ENCODE results near the gene HSPE1. TPM values are rescaled to one million over a fixed set of nuclear protein-coding genes. Genes with fewer than 3 reads are reported as not detected.
"Not testable (repeated sequence)": the region's sequence is repeated elsewhere in the genome, so short reads cannot be mapped to it uniquely, and the experiment has no call there.

Gene HSPE1
- total and polyA plus RNA-seq, 2 donors (not counting 1 experiment from before 2014, with no cell fraction given) = 87.0 to 147 TPM

GRCh38 chr2:197543206-197543605, 43.0 kb downstream of the HSPE1 start:
- DNase-seq (ENCODE audit: low read depth in 2 of 2) = no peak
- Histone ChIP-seq H2AFZ (ENCODE audit: low read length) (no peak overlapping the region), H3K27ac (ENCODE audit: insufficient read depth, low read length) (no peak overlapping the region), H3K9me3 (ENCODE audit: control insufficient read depth, insufficient read depth, low read depth, low read length) (no peaks in the 10 kb centered on the region), H3K36me3 (ENCODE audit: control insufficient read depth, insufficient read depth, low read length) (peaks cover 2% of the 10 kb centered on the region), H3K4me3 (replicated peaks in 1 of 4; ENCODE audit: control extremely low read depth in 1 of 4, insufficient read depth in 1 of 4, low read depth in 3 of 4, low read length in 4 of 4) (no peak overlapping the region), H3K4me2 (ENCODE audit: extremely low read depth, insufficient read depth, low read length) (no peak overlapping the region), H3K9ac (ENCODE audit: insufficient read depth, low read length) (no peak overlapping the region), H3K4me1 (ENCODE audit: control insufficient read depth, extremely low read depth, insufficient read depth, low read length) (no peaks in the 10 kb centered on the region), H3K27me3 (ENCODE audit: control insufficient read depth, insufficient read depth, low read length) (no peaks in the 10 kb centered on the region), H4K20me1 (ENCODE audit: control insufficient read depth, extremely low read depth, insufficient read depth, low read length) (no peaks in the 10 kb centered on the region), H3K79me2 (ENCODE audit: control insufficient read depth, insufficient read depth, low read length) (peaks cover 4% of the 10 kb centered on the region)
- no peak for TF ChIP-seq CTCF (conservative IDR thresholded peaks at IDR 0.05 in 1 of 2, IDR thresholded peaks at IDR 0.05 in 1 of 2; ENCODE audit: low read depth in 1 of 2, low read length in 2 of 2)
- TF ChIP-seq EZH2 (IDR thresholded peaks at IDR 0.05; ENCODE audit: low read length, missing control alignments) = no peak

GRCh38 chr2:197547163-197547900, 47.2 kb downstream of the HSPE1 start:
- DNase-seq (ENCODE audit: low read depth in 2 of 2) = no peak
- TF ChIP-seq EZH2 (IDR thresholded peaks at IDR 0.05; ENCODE audit: low read length, missing control alignments) = no peak
- TF ChIP-seq CTCF (conservative IDR thresholded peaks at IDR 0.05 in 1 of 2, IDR thresholded peaks at IDR 0.05 in 1 of 2; ENCODE audit: low read depth in 1 of 2, low read length in 2 of 2) = no peak
- Histone ChIP-seq H4K20me1 (ENCODE audit: control insufficient read depth, extremely low read depth, insufficient read depth, low read length) (no peaks in the 10 kb centered on the region), H3K4me1 (ENCODE audit: control insufficient read depth, extremely low read depth, insufficient read depth, low read length) (no peaks in the 10 kb centered on the region), H3K4me3 (replicated peaks in 1 of 4; ENCODE audit: control extremely low read depth in 1 of 4, insufficient read depth in 1 of 4, low read depth in 3 of 4, low read length in 4 of 4) (no peak overlapping the region), H3K9ac (ENCODE audit: insufficient read depth, low read length) (no peak overlapping the region), H3K27me3 (ENCODE audit: control insufficient read depth, insufficient read depth, low read length) (no peaks in the 10 kb centered on the region), H3K9me3 (ENCODE audit: control insufficient read depth, insufficient read depth, low read depth, low read length) (no peaks in the 10 kb centered on the region), H3K27ac (ENCODE audit: insufficient read depth, low read length) (no peak overlapping the region), H3K36me3 (ENCODE audit: control insufficient read depth, insufficient read depth, low read length) (peaks cover 4% of the 10 kb centered on the region), H2AFZ (ENCODE audit: low read length) (no peak overlapping the region), H3K79me2 (ENCODE audit: control insufficient read depth, insufficient read depth, low read length) (peaks cover 2% of the 10 kb centered on the region), H3K4me2 (ENCODE audit: extremely low read depth, insufficient read depth, low read length) (no peak overlapping the region)

- no peak overlapping the region for H3K4me3 ChIP-seq (replicated peaks in 1 of 4; ENCODE audit: control extremely low read depth in 1 of 4, insufficient read depth in 1 of 4, low read depth in 3 of 4, low read length in 4 of 4)
- no peak overlapping the region for H3K27ac ChIP-seq (ENCODE audit: insufficient read depth, low read length)
- H3K4me1 ChIP-seq (ENCODE audit: control insufficient read depth, extremely low read depth, insufficient read depth, low read length) = no peaks in the 10 kb centered on the region
- no peak overlapping the region for H3K4me2 ChIP-seq (ENCODE audit: extremely low read depth, insufficient read depth, low read length)
- H3K79me2 ChIP-seq (ENCODE audit: control insufficient read depth, insufficient read depth, low read length) = peaks cover 2% of the 10 kb centered on the region
- peaks cover 2% of the 10 kb centered on the region for H3K36me3 ChIP-seq (ENCODE audit: control insufficient read depth, insufficient read depth, low read length)
- TF ChIP-seq CTCF (conservative IDR thresholded peaks at IDR 0.05 in 1 of 2, IDR thresholded peaks at IDR 0.05 in 1 of 2; ENCODE audit: low read depth in 1 of 2, low read length in 2 of 2) (no peak), EZH2 (IDR thresholded peaks at IDR 0.05; ENCODE audit: low read length, missing control alignments) (no peak)
- H3K9ac ChIP-seq (ENCODE audit: insufficient read depth, low read length) = no peak overlapping the region
- no peak for DNase-seq (ENCODE audit: low read depth in 2 of 2)
- no peaks in the 10 kb centered on the region for H3K9me3 ChIP-seq (ENCODE audit: control insufficient read depth, insufficient read depth, low read depth, low read length)
- H3K27me3 ChIP-seq (ENCODE audit: control insufficient read depth, insufficient read depth, low read length) = no peaks in the 10 kb centered on the region
- H2AFZ ChIP-seq (ENCODE audit: low read length) = no peak overlapping the region
- no peaks in the 10 kb centered on the region for H4K20me1 ChIP-seq (ENCODE audit: control insufficient read depth, extremely low read depth, insufficient read depth, low read length)
Measured at GRCh38 chr2:197548582-197548981, 48.4 kb downstream of the HSPE1 start.

- H3K4me1 ChIP-seq (ENCODE audit: control insufficient read depth, extremely low read depth, insufficient read depth, low read length); H3K27me3 ChIP-seq (ENCODE audit: control insufficient read depth, insufficient read depth, low read length); H3K27ac ChIP-seq (ENCODE audit: insufficient read depth, low read length); H3K36me3 ChIP-seq (ENCODE audit: control insufficient read depth, insufficient read depth, low read length); H3K4me3 ChIP-seq (replicated peaks in 1 of 4; ENCODE audit: control extremely low read depth in 1 of 4, insufficient read depth in 1 of 4, low read depth in 3 of 4, low read length in 4 of 4); H2AFZ ChIP-seq (ENCODE audit: low read length); H3K9ac ChIP-seq (ENCODE audit: insufficient read depth, low read length); H3K4me2 ChIP-seq (ENCODE audit: extremely low read depth, insufficient read depth, low read length); DNase-seq (ENCODE audit: low read depth in 2 of 2); H3K9me3 ChIP-seq (ENCODE audit: control insufficient read depth, insufficient read depth, low read depth, low read length); H3K79me2 ChIP-seq (ENCODE audit: control insufficient read depth, insufficient read depth, low read length); H4K20me1 ChIP-seq (ENCODE audit: control insufficient read depth, extremely low read depth, insufficient read depth, low read length): not testable (repeated sequence)
Measured at GRCh38 chr2:197551260-197551659, 51.1 kb downstream of the HSPE1 start.

Data from fibroblast of lung (primary cell).